ENCODE measurements around the gene NEURL1B. TPM values are rescaled to one million over a fixed set of nuclear protein-coding genes. Genes with fewer than 3 reads are reported as not detected.

NEURL1B gene
- total and polyA plus RNA-seq, 10 of the 15 experiments (the other 5 are each of a cell fraction or from before 2014, with no cell fraction given): 0.04 to 0.28 (median 0.05) TPM; not detected in 4

DNA sequence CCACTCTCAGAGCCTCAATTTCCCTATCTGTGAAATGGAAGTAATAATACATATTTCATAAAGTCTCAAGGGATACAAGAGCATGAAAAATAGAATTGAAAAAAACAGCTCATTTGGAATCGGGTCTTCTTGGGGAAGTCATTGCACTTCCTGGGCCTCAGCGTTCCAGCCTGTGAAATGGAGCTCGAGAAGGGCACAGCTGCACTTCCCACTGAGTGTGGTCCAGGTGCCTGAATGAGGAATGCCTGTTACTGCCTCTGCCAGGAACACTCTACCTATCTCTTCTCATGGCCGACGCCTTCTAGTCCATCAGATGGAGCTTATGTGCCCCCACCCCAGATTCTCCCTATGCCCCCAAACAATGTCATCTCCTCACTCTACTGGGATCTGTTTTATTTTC is 924 bp upstream of the NEURL1B start:
- Histone ChIP-seq H3K4me3 (no peak overlapping the region), H3K27ac (ENCODE audit: control insufficient read depth, insufficient read depth) (no peak overlapping the region), H3K9me3 (replicated peaks; ENCODE audit: control insufficient read depth, insufficient read depth, low read length) (no peaks in the 10 kb centered on the region), H3K4me1 (ENCODE audit: control insufficient read depth, insufficient read depth, low read length) (no peaks in the 10 kb centered on the region), H3K36me3 (ENCODE audit: control insufficient read depth in 2 of 2, insufficient read depth in 2 of 2, low read length in 1 of 2) (no peaks in the 10 kb centered on the region), H3K4me2 (ENCODE audit: control insufficient read depth, insufficient read depth) (no peak overlapping the region), H2AFZ (ENCODE audit: control insufficient read depth, low read depth, low read length) (no peak overlapping the region), H3K9ac (ENCODE audit: control insufficient read depth, insufficient read depth, low read length) (no peak overlapping the region), H4K20me1 (ENCODE audit: control insufficient read depth, insufficient read depth) (no peaks in the 10 kb centered on the region), H3K27me3 (replicated peaks in 1 of 2; ENCODE audit: control insufficient read depth in 2 of 2, insufficient read depth in 2 of 2, low read length in 1 of 2) (peaks cover 13 to 21% of the 10 kb centered on the region in 2 experiments), H3K79me2 (ENCODE audit: control insufficient read depth, insufficient read depth, low read length) (no peaks in the 10 kb centered on the region)
- BruUV-seq (replicated peaks): no TSS peak
- no peak for ATAC-seq
- in situ Hi-C loops (cut with MboI): no loop called here
- intact Hi-C loops (cut with micrococcal nuclease; ENCODE audit: unreplicated experiment): no loop called here
- CTCF ChIA-PET: no interaction called here
- DNase-seq (ENCODE audit: low read depth, low spot score): no peak
- TF ChIP-seq KLF5 (IDR thresholded peaks at IDR 0.05; ENCODE audit: partially characterized antibody): no peak
- no peak for TF ChIP-seq TCF12 (IDR thresholded peaks at IDR 0.05; ENCODE audit: low read depth, low read length)
- no peak for TF ChIP-seq NRF1 (conservative IDR thresholded peaks at IDR 0.05; ENCODE audit: low read depth, low read length)
- no peak for TF ChIP-seq NR2C1 (IDR thresholded peaks at IDR 0.05)
- no peak for TF ChIP-seq SUPT20H (IDR thresholded peaks at IDR 0.05; ENCODE audit: borderline replicate concordance, control insufficient read depth, low read depth, low read length)
- no peak for TF ChIP-seq MAX (IDR thresholded peaks at IDR 0.05; ENCODE audit: low read depth, low read length)
- no peak for TF ChIP-seq FOXM1 (IDR thresholded peaks at IDR 0.05; ENCODE audit: low read depth, low read length)
- TF ChIP-seq ZBTB4 (CRISPR knock-in tag; IDR thresholded peaks at IDR 0.05): no peak
- TF ChIP-seq, protein P1, sequence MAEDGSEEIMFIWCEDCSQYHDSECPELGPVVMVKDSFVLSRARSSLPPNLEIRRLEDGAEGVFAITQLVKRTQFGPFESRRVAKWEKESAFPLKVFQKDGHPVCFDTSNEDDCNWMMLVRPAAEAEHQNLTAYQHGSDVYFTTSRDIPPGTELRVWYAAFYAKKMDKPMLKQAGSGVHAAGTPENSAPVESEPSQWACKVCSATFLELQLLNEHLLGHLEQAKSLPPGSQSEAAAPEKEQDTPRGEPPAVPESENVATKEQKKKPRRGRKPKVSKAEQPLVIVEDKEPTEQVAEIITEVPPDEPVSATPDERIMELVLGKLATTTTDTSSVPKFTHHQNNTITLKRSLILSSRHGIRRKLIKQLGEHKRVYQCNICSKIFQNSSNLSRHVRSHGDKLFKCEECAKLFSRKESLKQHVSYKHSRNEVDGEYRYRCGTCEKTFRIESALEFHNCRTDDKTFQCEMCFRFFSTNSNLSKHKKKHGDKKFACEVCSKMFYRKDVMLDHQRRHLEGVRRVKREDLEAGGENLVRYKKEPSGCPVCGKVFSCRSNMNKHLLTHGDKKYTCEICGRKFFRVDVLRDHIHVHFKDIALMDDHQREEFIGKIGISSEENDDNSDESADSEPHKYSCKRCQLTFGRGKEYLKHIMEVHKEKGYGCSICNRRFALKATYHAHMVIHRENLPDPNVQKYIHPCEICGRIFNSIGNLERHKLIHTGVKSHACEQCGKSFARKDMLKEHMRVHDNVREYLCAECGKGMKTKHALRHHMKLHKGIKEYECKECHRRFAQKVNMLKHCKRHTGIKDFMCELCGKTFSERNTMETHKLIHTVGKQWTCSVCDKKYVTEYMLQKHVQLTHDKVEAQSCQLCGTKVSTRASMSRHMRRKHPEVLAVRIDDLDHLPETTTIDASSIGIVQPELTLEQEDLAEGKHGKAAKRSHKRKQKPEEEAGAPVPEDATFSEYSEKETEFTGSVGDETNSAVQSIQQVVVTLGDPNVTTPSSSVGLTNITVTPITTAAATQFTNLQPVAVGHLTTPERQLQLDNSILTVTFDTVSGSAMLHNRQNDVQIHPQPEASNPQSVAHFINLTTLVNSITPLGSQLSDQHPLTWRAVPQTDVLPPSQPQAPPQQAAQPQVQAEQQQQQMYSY (CRISPR knock-in tag; IDR thresholded peaks at IDR 0.05): no peak
- no peak for TF ChIP-seq ZNF207 (IDR thresholded peaks at IDR 0.05; ENCODE audit: borderline replicate concordance)
- SMC1A ChIA-PET (ENCODE audit: uncharacterized antibody, unreplicated experiment): no interaction called here
- 58% methylated on average over 5 of the region's 5 CpGs for WGBS (ENCODE audit: insufficient coverage, insufficient replicate concordance, low lambda C conversion rate, missing lambda C conversion rate)
- RAD21 ChIA-PET (ENCODE audit: unreplicated experiment): no interaction called here
- POLR2A ChIA-PET: no interaction called here
- no peak for FAIRE-seq
